GM12891 (cell line): ENCODE measurements around the gene BRPF3.

Experiments used
- POLR2A ChIP-seq: IDR thresholded peaks from 2 replicates; pipeline ENCODE4 v1.6.1; 2011; ENCODE audit warnings: low read depth, low read length, control low read depth
- SPI1 ChIP-seq: IDR thresholded peaks from 2 replicates; pipeline ENCODE4 v1.6.1; 2011; ENCODE audit warnings: low read depth, low read length, control low read depth
- TAF1 ChIP-seq: IDR thresholded peaks from 2 replicates; pipeline ENCODE4 v1.6.1; 2011; ENCODE audit warnings: low read depth, low read length, control low read depth

DNA sequence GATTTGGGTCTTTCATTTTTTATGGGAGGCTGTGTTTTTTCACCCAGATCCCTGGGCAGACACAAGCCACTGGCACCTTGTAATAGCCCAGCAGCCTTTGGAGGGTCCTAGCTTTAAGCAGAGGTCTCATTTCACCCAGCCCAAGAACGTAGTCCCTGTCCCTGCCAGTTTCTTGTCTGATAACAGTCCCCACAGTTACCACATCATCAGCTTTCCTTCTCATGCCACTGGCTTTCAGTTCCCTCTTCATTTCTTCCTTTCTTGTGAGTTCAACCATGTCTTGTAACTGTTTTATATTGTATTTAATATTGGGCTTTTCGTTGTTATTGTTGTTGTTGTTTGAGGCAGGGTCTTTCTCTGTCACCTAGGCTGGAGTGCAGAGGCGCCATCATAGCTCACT, 83.9 kb downstream of the BRPF3 start:
- TF ChIP-seq POLR2A (no peak), SPI1 (peak; percentile 87), TAF1 (no peak)
